ENCODE data around the gene SLC25A29.
A peak's percentile ranks its signal among the peaks of the same experiment; 100 is the strongest.
"Not testable (repeated sequence)": the region's sequence is repeated elsewhere in the genome, so short reads cannot be mapped to it uniquely, and the experiment has no call there.

The SLC25A29 gene

DNA sequence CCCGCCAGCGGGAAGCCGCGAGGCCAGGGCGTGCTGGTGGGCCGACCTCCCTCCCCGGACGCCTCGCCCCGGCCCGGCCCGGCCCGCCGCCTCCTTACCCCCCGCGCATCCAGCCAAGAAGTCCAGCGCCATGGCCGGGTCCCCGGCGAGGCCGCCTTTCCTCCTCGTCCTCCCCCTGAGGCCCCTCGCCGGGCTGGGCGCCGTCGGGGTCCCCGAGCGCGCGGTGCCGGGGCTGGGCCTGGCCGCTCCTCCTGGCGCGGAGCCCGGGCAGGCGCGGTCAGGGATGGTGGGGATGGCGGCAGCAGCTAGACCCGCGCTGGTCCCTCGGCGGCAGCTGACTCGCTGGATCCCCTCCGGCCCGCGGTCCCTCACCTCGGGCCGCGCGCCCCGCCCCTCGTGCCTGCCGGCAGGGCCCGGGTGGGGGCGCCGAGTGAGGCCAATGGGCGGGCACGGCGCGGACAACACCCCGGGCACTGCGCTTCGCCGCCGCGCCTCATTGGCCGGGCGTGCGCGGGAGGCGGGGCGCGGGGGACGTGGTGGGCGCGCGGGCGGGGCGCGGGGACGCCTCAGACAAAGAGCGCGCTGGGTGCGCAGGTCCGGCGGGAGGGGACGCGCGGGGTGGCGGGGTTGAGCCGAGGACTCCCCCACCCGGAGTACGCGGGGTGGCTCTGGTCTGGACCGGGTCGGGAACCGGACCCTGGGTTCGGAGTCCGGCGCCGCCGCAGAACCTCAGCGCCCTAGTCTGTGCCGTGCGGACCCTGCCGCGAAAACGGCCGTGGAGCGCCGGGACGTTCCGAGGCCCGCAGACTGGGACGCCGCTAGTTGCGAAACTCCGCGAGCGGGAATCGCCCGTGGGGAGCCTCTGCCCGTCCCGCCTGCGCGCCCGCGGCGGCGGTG is at the start of gene SLC25A29:
Gene SLC25A29, minus strand, starts transcription at position 344 of the 897 bp plus-strand sequence. Its CDS starts 212 bp downstream, at position 132.
- H3K27ac ChIP-seq = peak within 1 kb of the TSS; percentile 5
- DNase-seq (ENCODE audit: low read depth, low spot score) = no peak

GRCh38 chr14:100350986-100351385 is 44.7 kb upstream of the SLC25A29 start:
- DNase-seq (ENCODE audit: low read depth, low spot score) = no peak
- H3K27ac ChIP-seq = no peak overlapping the region

GRCh38 chr14:100350276-100350926 is 44.2 kb upstream of the SLC25A29 start:
- no peak for DNase-seq (ENCODE audit: low read depth, low spot score)
- H3K27ac ChIP-seq = no peak overlapping the region

GRCh38 chr14:100348784-100349685 is 42.8 kb upstream of the SLC25A29 start:
- H3K27ac ChIP-seq = no peak overlapping the region
- DNase-seq (ENCODE audit: low read depth, low spot score) = no peak

DNA sequence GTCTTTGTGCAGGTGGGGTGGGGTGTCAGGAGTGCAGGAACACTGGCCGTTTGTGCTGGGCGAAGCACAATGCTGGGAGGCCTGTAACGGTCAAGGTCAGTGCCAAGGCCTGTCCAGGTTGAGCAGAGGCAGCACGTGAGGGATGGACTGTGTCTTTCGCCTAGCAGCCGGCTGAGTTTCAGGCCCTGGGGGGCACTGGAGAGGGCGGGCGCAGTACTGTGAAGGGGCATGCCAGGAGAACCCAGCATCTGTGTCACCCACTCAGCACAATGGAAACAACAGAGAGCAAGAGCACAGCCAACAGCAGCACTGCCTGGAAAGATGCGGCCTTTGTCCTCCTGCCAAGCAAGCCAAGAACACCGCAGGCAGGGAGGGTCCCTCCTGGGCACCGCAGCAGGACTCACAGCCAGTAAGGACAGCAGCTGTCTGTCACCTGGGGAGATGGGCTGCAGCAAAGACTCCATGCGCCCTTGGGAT is 42.0 kb upstream of the SLC25A29 start:
- H3K27ac ChIP-seq = no peak overlapping the region
- no peak for DNase-seq (ENCODE audit: low read depth, low spot score)

GRCh38 chr14:100346306-100347091 is 40.3 kb upstream of the SLC25A29 start:
- H3K27ac ChIP-seq = no peak overlapping the region
- DNase-seq (ENCODE audit: low read depth, low spot score) = no peak

DNA sequence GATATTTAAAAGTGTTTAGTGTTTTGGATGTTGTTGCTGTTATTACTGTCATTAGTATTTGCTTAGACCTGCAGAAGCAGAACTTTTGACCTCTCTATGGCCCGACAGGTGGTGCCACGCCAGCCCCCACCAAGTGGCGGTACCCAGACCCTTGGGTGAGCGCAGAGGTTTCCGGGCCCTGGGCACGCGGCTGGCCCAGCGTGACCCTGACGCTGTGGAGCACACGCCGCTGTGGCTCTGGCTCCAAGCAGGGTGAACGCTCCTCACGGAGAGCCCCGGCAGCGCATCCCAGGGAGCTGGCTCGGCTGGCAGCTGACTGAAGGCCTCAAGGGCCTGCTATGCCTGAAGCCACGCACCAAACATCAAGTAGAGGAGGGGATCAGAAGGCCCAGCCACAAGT is 39.5 kb upstream of the SLC25A29 start:
- DNase-seq (ENCODE audit: low read depth, low spot score) = no peak
- H3K27ac ChIP-seq = no peak overlapping the region

GRCh38 chr14:100344657-100345056 is 38.4 kb upstream of the SLC25A29 start:
- DNase-seq (ENCODE audit: low read depth, low spot score); H3K27ac ChIP-seq: not testable (repeated sequence)

- not testable (repeated sequence) for DNase-seq (ENCODE audit: low read depth, low spot score); H3K27ac ChIP-seq
Observed at GRCh38 chr14:100342826-100343225, 36.6 kb upstream of the SLC25A29 start.

DNA sequence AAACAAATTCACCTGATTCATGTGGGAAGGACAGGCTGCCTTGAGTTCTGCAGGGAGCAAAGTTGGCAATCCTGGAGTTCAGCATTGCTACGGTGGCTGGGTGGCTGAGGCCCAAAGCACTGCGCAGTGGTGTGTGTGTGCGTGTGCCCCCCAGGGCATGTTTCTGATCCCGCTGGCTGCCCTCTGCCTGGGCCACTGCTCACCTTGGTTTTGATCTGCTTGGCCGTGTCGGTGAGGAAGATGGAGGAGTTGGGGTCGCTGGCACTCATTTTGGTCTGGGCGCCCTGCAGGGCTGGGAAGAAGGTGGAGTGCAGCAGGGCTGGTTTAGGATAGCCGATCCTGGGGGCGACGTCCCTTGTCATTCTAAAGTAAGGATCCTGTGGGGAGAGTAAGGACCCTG is 36.0 kb upstream of the SLC25A29 start:
- no peak for DNase-seq (ENCODE audit: low read depth, low spot score)
- no peak overlapping the region for H3K27ac ChIP-seq

DNA sequence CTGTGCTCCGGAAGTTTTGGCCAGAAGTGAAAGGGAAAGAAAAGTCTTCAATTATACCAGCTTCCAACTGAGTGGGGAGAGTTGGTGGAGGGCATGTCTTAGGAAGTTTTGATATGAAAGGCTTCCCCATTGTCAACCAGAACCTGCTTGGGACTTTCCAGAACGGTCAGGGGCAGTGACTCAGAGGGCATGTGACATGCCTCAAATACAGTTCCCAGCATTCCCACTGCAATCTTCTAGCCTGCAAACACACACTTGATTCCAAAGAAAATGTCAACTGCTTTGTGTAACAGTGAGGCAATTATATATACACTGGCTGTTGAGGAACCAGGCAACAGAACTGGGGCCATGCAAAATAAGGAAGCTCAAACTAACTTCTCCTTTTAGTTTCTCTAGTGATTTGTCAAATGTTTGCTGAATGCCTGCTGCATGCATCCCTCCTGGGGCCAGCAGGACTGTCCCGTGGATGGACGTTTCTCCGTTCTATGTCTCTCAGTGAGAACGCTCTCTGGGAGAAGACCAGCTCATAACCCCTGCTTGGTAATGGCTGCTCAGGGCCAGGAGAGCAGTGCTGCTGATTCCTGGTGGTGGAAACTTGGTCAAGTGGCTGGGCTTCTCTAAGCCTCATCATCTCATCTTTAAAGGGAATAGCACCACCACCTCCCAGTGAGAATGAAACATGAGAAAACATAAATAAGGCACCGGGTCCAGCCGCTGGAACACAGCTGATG is 35.2 kb upstream of the SLC25A29 start:
- DNase-seq (ENCODE audit: low read depth, low spot score) = peak; percentile 31
- peak overlapping the region; percentile 27 for H3K27ac ChIP-seq

DNA sequence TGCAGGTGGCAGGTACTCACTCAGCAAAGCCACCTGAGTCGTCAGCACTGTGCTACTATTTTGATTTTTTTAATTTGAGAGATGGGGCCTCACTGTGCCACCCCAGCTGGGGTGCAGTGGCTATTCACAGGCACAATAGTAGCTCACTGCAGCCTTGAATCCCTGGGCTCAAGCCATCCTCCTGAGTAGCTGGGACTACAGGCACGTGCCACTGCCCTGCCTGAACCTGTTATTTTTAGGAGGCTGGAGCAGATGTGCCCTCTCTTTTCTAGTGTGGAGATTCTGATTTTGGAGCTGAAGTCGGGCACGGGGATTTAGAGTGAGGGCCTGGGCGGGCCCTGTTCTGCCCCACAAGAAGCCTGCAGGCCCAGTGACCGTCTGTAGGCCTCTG is 34.2 kb upstream of the SLC25A29 start:
- DNase-seq (ENCODE audit: low read depth, low spot score) = no peak
- H3K27ac ChIP-seq = no peak overlapping the region

- DNase-seq (ENCODE audit: low read depth, low spot score) = no peak
- no peak overlapping the region for H3K27ac ChIP-seq
Observed at GRCh38 chr14:100339766-100340422, 33.6 kb upstream of the SLC25A29 start.

DNA sequence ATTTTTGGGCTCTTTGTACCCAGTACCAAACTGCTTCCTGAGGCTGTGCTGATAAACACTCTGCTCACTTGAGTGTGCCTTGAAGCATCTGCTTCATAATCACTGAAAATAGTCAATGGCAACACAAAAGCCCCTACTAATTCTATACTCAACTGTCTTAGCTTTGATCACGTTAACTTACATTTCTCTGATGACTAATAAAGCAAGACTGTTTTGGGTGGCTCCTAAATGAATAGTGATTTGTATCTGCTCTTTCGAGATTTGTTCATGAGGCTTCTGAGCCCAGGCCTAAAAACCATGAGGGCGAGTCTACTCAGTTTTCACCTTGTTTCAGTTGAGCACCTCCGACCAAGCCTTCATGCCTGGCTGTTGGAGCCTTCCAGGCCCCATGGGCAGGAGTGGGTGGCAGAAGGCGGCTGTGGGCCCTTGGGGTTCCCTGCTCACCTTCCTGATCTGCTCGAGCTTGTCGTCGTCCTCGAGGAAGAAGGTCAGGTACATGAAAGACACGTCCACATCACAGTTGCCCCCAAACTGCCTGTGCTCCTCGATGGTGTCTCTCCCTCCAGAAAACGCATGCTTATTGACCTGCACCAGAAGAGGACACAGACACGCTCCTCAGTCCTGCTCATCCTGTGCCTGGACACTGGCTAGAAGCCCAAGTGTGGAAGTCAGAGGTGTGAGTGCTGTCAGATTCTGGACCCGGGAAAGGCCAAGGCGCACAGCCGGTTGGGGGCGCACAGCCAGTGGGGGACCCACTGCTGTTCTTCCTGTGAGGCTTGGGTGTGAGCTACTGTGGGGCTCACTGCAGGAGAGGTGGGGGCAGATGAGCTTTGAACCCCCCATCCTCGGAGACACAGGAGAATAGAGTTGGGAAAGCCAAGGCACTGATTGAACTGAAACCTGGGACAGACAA is 30.6 kb upstream of the SLC25A29 start:
- DNase-seq (ENCODE audit: low read depth, low spot score) = no peak

GRCh38 chr14:100334904-100335303 is 28.7 kb upstream of the SLC25A29 start:
- no peak overlapping the region for H3K27ac ChIP-seq
- DNase-seq (ENCODE audit: low read depth, low spot score) = no peak

More for the DNA sequence above, 30.6 kb upstream of the SLC25A29 start:
- no peak overlapping the region for H3K27ac ChIP-seq

DNA sequence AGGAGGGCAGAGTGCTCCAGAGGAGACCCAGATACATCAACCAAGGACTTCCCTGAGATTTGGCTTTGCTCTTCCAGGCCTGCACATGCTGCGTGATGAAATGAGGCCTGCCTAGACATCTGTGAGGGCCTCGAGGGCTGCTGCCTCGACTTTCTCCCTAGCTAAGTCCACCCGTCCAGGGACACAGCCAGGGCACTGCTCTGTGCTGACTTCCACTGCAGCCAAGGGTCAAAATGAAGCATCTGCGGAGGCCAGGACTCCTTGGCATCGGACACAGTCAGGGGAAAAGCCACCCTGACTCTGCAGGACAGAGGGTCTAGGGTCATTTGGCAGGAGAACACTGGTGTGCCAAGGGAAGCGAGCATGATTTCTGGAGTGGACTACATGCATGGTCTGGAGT is 27.6 kb upstream of the SLC25A29 start:
- no peak for DNase-seq (ENCODE audit: low read depth, low spot score)
- H3K27ac ChIP-seq = no peak overlapping the region

DNA sequence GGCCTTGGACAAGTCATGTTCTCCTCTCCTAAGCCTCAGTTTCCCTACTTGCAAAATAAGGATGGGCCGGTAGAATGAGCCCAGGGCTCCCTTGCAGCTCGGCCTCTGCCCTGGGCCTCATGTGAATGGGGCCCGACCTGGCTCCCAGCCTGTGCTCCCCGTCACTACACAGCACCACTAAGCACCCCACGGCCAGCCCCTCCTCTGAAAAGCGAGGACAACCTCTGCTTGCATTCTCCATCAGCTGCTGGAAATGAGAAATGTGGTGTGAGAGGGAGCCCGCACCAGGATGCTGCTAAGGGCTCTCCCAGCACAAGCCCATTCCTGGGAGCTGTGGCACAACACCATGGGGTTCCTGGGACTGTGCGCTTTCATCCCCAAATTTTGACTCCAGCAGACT is 27.1 kb upstream of the SLC25A29 start:
- DNase-seq (ENCODE audit: low read depth, low spot score) = no peak
- H3K27ac ChIP-seq = no peak overlapping the region
